GM19455 (cell line): ENCODE data around the gene ATG13.

Source experiments
- ATAC-seq: cut with Tn5 transposase; IDR thresholded peaks from one replicate; pipeline ENCODE4 v1.9.1; 2021; ENCODE audit not compliant: unreplicated experiment

ATG13 gene

DNA sequence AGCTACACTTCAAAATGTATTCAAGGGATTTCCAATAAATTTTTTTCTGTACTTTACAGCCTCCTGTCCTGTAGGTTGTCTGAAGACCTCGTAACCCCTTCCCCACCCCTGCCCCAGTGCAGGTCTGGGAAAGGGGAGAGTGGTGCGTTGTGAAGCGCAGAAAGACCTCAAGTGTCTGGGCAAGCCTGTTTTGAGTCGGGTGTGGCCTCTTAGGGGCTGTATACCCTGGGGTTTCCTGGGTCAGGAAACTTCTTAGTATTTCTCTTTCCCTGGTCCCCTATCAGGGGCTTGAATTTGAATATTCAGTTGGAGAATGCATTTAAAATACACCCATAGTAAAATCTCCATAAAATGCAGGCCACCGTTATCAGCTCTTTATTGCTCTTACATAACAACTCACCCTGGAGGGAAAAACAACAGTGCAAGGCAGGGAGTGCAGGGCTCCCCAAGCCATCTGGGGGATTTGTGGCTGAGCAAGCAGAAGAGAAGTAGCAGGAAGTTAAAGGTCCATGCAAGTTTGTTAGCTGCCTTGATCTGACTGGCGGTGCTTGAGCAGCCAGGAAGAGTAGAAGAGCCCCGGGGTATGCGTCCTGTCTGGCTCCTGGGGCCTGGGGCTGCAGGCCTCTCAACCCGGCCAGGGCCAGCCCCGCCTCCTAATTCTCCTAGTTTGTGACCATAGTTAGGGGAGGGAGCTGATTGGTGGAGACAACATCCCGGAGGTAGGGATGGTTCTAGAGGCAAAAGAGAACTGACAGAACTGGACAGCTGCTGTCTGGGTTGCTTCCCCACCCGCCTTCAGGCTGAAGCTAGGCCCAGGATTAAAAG lies 57.3 kb downstream of the ATG13 start:
- ATAC-seq: no peak

DNA sequence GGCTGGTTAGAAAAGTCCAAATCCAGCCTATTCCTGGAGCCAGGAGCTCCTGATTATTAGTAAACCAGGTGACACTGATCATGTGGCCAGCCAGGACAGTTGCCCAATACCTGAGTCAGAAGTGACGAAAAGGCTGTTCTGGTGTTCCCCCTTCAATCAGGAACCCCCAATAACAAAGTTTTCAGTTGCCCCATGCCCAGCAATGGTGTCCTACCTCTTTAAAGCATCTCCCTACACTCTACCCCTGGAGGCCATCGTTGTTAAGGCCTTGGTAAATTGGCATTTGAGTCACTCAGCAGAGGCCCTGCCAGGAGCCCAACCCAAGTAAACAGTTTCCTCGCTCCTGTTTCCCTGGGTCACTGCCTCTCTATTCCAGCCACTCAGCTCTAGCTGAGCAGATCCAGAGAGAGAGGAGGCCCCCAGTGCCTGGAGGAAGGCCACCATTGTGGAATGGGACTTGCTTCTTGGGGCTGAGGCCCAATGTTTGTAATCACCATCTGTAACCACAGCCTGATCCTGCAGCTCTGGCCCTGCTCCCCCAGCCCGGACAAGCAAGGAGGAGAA lies 58.0 kb downstream of the ATG13 start:
- no peak for ATAC-seq

DNA sequence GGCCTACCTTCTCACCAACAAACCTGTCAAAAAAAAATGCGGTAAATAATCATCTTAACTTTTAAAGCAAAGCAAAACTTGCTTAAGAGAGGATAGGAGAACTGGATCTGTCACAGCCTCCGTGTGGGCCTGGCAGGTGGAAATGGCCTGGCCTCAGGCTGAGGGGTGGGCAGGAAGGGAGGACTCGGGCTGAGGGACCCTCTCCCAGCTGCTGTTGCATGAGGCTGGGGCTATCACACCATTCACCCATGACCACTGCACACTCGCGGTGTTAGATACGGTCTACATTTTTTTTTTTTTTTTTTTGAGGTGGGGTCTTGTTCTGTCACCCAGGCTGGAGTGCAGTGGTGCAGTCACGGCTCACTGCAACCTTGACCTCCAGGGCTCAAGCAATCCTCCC lies 58.6 kb downstream of the ATG13 start:
- no peak for ATAC-seq

DNA sequence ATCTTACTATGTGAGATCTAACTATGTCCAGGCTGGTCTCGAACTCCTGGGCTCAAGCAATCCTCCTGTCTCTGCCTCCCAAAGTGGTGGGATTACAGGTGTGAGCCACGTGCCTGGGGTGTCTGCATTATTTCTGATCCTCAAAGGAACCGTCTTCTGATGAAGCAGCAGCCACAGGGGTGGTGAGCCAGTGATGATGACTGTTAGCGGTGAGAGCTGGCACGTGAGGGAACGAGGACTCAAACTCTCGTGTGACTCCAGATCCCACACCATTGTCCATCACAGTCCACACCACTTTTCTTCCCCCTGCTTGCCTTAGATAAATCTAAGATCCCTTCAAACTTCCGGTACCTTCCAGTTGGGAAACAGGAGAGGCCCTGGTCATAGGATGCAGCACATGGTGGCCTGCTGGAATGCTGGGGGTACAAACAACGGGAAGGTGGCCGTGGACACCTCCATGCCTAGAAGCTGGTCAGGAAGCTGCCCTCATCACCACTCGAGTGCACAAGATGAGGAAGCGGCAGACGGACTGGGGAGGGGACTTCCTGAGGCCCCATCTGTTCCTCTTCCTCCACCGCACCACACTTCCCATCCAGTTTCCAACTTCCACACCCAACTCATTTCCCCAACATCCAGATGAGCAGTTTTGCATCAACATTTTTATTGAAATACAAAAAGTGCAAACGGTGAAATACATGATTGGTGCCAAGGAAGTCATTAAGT lies 59.2 kb downstream of the ATG13 start:
- no peak for ATAC-seq

DNA sequence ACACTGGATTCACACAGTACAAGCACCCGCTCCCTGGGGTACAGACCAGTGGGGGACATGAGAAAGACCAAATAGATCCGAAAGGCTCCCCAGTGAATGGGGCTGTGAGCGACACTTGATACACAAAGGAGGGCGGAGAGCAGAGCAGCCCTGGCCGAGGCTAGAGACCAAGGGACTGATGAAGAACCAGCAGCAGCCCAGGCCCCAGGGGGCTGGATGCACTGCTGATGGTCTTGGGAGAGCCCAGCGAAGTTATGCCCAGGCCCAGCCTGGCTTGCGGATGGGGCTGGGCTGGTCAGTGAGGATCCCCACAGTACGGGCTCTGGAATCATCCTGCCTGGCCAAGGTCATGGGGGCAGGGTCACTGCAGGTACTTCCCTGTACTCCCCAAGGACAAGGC lies 59.8 kb downstream of the ATG13 start:
- ATAC-seq: no peak

DNA sequence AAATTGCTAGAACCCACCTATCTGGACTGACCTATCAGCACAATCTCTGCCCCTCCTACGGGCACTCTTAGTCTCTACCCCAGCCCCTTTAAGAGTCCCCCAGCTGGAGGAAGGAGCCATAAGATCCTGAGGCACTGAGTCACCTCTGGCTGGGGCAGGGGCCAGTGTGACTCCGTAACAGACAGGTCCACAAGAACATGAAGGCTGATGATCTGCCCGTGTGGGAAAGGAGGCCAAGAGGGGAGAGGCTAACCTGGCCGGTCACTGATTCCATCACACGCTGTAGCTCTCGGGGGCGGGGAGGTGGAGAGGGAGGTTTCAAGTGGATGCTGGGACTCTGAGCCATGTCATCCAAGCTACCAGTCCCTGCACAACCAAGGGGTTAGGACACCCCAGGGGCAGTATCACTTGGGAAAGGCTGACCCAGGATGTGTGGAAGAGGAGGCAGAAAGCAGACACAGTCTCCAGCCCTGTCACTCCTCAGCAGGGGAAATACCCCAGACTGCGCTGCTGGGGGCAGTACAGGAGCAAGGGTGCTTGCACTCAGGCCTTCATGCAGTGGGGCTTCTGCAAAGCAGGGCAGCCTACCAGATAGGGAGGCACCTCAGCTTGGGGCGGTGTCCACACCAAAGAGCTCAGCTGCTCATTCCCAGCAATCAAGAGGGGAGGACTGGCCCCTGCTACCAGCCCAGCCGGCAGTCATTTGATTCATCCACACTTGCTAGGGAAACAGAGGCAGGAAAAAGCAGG lies 60.8 kb downstream of the ATG13 start:
- no peak for ATAC-seq

DNA sequence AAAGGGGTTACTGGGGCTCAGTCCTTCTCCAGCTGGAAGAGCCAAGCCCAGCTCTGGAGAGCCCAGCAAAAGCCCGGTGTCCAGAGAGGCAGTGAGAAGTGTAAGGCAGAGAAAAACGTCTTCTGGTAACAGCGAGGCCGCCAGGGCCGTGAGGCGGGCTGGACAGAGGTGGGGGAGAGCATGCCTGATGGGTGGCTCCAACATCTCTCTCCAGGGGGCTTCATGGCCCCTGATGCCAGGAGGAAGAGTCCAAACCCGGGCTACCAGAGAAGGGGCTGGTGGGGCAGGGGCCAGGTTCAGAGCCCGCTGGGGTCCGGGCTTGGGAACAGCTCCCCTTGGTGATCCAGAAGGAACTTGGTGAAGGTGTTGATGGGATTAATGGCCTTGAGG lies 61.4 kb downstream of the ATG13 start:
- no peak for ATAC-seq

DNA sequence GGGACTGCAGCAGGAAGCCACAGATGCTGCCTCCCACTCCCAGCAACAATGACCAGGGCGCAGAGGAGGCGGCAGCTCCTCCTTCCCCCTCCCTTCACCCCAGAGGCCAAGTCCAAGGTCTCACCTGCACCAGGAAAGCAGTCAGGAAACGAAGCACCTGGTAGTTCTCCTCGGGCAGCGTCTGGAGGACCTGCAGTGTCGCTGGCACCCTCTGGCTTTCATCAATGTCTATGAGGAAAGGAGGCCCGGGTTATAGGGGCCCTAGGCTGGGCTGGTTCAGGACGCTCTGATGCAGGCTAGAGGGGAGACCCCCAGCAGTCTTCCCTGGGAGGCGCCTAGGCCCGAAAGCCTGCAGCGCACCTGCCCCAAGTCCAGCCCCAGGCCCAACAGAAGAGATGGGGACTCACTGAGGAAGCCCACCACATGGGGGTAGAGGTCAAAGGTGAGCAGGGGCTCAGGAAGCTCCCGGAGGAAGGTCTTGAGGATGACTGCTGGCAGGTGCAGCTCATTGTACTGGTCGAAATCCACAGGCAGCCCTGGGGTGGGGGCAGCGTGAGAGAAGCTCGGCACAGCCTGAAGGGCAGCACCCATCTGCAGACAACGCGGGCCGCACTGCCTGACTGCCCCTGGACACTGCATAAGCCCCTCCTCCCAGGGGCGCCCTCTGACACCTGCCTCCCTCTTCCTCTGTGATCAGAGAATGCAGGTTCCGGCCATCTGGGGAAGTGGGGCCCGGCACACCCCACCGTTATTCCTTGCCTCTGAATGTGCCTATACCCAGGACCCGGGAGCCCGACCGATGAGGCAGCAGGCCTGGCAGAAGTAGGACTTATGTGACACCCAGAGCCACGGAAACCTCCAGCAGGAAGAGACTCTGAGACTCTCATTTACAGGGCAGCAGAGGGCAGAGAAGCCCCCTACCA lies 62.1 kb downstream of the ATG13 start:
- ATAC-seq: no peak

DNA sequence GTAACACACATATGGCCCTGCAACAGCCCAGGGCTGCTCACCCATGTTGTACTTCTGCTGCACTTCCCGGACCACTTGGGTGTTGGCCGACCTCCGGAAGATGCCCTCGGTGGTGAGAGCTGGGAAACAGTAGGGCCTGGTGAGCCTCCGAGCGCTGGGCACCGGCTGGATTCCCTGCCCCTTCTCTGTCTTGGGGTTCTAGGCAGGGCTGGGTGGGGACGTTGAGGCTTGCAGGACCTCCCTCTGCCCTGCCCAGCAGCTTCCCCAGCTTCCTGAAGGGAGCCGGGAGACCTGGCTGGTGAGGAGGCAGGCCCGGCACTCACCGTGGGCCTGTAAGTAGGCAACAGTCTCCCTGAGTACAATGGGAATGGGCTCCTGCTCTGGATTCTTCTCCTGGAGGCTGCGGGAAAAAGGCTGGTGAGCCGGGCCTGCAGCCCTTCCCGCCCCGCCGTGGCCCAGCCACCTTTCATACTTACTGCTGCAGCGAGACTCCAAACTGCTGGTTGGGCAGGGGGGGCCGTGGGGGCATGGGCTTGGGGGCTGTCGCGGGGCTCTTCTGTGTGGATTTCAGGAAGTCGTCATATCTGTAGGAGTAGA lies 62.9 kb downstream of the ATG13 start:
- ATAC-seq: no peak

DNA sequence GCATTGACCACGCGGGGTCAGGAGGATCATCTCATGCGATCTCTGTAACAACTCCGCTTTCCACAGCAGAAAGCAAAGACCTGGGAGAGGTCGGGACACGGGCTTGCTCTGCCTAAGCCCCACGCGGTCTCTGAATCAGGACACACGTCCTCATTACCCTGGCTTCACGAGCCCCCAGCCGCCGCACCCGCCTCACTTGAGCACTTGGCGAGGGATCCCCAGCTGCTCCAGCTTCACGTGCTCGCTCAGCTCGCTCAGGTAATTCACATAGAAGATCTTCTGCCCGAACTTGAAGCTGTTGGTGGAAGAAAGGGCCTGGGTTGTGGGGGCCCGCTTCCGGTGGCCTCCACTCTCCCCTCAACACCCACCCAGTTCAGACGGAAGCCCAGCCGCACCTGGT lies 63.5 kb downstream of the ATG13 start:
- no peak for ATAC-seq

DNA sequence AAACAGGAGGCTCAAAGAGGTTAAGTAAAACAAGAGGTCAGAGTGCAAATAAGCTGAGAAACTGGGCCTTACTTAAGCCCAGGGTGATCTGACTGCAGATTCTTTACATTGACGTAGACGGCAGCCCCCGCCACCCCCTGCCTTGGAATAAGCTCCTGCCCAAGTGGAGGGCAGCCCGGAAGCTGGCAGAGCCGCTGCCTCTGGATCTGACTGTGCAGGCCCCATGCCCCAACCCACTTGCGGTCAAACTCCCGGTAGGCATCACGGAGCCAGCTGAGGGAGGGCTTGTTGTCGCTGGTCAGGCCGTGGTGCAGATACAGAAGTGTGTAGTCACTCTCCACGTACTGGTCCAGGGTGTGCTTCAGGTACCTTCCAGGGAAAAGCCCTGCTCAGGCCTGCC lies 64.5 kb downstream of the ATG13 start:
- ATAC-seq: no peak

DNA sequence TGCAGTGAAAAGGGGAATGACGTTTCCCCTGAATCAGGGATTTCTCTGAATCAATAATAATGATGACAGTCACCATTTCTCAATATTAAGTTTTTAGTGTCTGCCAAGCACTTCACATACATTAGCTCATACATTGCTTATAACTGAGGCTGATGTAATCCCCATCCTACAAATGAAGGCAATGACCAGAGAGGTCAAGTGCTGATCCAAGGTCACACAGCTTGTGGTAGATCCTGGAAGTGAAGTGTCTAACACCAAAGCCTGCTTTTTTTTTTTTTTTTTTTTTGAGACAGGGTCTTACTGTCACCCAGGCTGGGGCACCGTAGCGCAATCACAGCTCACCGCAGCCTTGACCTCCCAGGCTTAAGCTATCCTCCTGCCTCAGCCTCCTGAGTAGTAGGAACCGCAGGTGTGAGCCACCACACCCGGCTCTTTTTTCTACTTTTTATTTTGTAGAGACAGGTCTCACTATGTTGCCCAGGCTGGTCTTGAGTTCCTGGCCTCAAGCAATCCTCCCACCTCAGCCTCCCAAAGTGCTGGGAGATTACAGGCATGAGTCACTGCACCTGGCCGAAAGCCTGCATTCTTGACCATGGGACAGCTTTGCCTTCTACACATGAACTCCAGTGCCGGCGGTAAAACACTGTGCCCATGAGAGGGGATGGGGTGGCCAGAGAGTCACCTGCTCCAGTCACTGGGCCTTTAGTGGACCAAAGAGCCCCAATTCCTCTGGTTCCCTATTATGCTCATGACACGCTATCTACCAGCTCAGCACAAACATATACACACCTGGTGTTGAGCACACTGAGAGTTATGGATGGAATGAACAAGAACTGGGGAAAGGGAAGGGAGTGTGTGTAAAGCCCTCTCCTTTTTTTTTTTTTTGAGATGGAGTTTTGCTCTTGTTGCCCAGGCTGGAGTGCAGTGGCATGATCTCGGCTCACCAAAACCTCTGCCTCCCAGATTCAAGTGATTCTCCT lies 65.7 kb downstream of the ATG13 start:
- ATAC-seq: no peak

DNA sequence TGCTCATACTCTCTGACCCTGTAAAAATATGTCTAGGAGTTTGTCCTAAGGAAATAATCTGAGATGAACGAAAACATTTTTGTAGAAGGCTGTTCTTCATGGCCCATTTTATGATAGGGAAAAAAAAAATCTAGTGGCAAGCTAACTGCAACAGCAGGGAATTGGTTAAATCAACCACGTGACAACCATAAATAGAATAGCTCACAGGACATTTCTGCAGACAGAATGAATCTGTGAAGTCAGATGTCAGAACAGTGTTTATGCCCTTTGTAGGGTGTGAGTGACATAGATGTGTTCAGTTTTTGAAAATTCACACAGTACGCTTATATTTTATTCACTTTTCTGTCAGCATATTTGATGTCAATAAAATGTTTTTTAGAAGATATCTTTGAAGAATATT lies 67.0 kb downstream of the ATG13 start:
- ATAC-seq: no peak

DNA sequence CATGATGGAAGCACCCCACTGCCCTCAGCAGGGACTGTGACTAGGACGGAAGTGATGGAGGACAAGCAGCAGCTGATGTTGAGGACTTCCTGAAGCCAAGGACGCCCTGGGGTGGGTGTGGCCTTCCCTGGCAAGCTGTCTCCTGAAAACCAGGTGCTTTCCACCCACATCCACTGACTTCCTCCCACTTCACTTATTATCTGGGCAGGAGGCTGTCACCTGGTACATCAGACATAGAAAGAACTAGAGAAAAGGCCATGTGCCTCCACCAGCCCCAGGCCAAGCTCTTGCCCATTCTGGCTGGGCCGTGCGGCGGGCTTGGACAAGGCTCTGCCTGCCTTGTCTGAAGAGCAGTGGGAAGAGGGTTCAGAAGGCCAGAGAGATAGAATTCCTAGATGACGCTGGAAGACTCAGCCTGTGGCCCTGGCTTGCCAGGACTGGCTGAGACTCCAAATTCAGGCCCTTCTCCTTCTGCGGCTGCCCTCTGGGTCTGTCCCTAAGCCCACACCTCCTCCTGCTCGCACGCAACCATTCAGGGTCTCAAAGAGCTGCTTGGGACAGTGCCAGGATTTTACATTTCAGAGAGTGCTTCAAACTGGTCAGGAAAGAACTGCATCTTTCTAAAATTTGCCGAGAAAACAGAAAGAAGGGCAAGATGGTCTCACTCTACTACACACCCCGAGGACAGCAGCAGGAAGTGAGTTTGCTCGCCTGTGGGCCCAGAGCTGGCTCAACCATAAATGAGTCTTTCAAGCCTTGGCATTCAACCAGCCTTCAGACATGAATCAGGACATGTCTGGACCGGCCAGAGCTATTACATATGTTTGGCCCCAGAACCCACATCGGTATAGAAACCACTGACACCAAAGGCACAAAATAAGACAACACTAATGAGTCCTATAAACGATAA lies 69.8 kb downstream of the ATG13 start:
- ATAC-seq: no peak

DNA sequence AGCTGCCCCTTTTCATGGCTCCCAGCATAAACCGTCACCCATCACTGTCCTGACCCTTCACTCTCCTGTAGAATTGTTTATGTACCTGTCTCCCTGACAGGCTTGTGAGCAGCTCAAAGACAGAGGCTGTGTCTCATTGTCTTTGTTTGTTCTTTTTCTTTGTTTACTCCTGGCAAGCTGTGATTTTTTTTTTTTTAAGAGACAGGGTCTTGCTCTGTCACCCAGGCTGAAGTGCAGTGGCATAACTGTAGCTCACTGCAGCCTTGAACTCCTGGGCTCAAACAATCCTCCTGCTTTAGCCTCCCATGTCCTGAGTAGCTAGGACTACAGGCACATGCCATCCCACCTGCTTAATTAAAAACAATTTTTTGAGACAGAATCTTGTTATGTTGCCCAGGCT lies 73.3 kb downstream of the ATG13 start:
- no peak for ATAC-seq

DNA sequence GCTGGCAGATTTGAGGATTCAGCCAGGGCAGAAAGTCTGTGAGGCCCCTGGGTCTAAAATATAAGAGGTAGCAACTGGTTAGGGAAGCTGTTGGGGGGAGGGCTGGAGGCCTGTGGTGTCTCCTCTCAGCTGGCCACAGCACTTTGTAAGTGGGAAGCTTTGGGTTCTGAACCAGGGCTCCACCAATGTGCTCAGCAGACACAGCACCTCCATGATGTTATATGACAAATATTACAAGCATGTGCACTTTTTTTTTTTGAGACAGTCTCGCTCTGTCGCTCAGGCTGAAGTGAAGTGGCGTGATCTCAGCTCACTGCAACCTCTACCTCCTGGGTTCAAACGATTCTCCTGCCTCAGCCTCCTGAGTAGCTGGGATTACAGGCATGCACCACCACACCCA lies 75.1 kb downstream of the ATG13 start:
- ATAC-seq: no peak

DNA sequence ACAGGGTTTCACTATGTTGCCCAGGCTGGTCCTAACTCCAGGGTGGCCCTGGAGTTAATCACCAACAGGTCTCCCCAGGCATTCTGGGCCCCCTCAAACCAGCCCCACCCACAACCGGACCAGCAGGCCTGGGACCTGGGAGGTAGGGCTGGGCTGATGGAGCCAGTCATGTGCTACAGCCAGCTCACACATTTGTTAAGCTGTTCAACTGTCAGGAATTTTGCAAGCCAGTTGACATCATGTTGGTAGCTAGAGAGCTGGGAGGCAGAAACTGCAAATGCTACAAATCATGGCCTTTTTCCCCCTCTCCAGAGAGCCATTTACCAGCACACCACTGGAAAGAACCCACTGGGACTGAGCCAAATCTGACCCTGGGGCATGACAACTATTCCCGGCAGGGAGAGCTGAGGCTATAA lies 76.3 kb downstream of the ATG13 start:
- ATAC-seq: no peak

DNA sequence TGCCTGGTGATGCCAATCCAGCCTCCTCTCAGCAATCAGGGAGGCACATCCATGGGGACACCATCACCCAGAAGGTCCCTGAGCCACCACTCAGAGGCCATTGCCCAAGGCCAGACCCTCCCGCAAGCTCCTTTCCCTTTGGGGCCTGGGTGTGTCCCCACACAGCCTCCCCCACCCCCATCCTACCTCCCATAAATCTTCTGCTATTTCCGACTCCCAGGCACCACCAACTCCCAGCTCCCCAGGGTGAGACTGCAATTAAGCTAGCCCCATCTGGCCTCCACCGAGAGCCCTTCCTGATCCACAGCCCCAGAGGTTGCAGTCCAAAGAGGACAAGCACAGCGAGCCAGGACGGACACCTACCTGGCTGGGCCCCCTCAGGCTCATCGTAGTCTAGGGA lies 76.7 kb downstream of the ATG13 start:
- no peak for ATAC-seq
